ENCODE results near the gene NEUROG2.

NEUROG2 gene

GRCh38 chr4:112545346-112545745, 29.4 kb upstream of the NEUROG2 start:
- H3K27ac ChIP-seq = no peak overlapping the region
- in situ Hi-C loops (cut with HindIII; ENCODE audit: low pct_ligation_motif_present, low sequenced_read_pairs) = no loop called here
- TF ChIP-seq CTCF (IDR thresholded peaks at IDR 0.05; ENCODE audit: low read depth, low read length, missing control alignments) = no peak

DNA sequence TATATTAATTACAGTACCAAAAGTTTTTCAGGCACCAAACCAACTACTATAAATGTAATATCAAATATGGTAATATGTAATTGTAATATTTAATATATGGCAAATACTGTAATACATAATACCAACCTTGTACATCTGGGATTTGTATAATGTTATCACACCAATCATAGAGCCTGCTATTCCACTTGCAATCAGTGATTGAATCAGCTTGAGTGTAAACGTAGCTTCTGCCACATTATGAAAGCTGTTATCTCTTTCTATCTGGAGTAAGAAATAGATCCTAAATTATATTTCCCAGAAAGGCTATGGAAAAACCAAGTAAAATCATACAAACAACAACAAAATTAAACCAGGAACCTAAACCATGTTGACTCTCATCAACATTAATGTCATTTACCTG, 24.7 kb upstream of the NEUROG2 start:
- Histone ChIP-seq H3K27me3 (replicated peaks) (no peaks in the 10 kb centered on the region), H3K36me3 (replicated peaks) (no peaks in the 10 kb centered on the region), H3K27ac (no peak overlapping the region), H3K4me3 (ENCODE audit: low read depth, low read length) (no peak overlapping the region)
- DNase-seq = no peak
- no peak for TF ChIP-seq CTCF (IDR thresholded peaks at IDR 0.05; ENCODE audit: low read depth, low read length, missing control alignments)
- in situ Hi-C loops (cut with HindIII; ENCODE audit: low pct_ligation_motif_present, low sequenced_read_pairs) = no loop called here

More at GRCh38 chr4:112545346-112545745, 29.4 kb upstream of the NEUROG2 start:
- Histone ChIP-seq H3K36me3 (replicated peaks) (no peaks in the 10 kb centered on the region), H3K27me3 (replicated peaks) (no peaks in the 10 kb centered on the region), H3K4me3 (ENCODE audit: low read depth, low read length) (no peak overlapping the region)
- DNase-seq = no peak

- no peaks in the 10 kb centered on the region for H3K36me3 ChIP-seq (replicated peaks)
- H3K27me3 ChIP-seq (replicated peaks) = no peaks in the 10 kb centered on the region
- DNase-seq = no peak
- no peak for TF ChIP-seq CTCF (IDR thresholded peaks at IDR 0.05; ENCODE audit: low read depth, low read length, missing control alignments)
- H3K27ac ChIP-seq = no peak overlapping the region
- no peak overlapping the region for H3K4me3 ChIP-seq (ENCODE audit: low read depth, low read length)
- in situ Hi-C loops (cut with HindIII; ENCODE audit: low pct_ligation_motif_present, low sequenced_read_pairs) = no loop called here
Observed at GRCh38 chr4:112536123-112536522, 20.1 kb upstream of the NEUROG2 start.

DNA sequence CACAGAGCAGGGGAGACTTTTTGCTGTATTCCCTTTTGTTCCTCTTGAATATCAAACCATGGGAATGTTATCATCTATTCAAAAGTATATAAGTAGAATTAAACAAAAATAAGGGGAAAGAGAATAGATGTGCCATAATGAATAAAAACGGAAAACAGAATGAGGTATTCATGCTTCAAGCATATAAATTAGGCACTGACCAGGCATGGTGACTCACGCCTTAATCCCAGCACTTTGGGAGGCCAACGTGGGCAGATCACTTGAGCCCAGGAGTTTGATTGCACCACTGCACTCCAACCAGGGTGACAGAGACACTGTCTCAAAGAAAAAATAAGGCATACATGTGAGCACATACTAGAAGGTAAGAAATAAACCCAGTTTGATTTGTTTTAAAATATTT, 16.3 kb upstream of the NEUROG2 start:
- no peak for TF ChIP-seq CTCF (IDR thresholded peaks at IDR 0.05; ENCODE audit: low read depth, low read length, missing control alignments)
- Histone ChIP-seq H3K36me3 (replicated peaks) (no peaks in the 10 kb centered on the region), H3K27ac (no peak overlapping the region), H3K4me3 (ENCODE audit: low read depth, low read length) (no peak overlapping the region), H3K27me3 (replicated peaks) (no peaks in the 10 kb centered on the region)
- in situ Hi-C loops (cut with HindIII; ENCODE audit: low pct_ligation_motif_present, low sequenced_read_pairs) = no loop called here
- no peak for DNase-seq

DNA sequence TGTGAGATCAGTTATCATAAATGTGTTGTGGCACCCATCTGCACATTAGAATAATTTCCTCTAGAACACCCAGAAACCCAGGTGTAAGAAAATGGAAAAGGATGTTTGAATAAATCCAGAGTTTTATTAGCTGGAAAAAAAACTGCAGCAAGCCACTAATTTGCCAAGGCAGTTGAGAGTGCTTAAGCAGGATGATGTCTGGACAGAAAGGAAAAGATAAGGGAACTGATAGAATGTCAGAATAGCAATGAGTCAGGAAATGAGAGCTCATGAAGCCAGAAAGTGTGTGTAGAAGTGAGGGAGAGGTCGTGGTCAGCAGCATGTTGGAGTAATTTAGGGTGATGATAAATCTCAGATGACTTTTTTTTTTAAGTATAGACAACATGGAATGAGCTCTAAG, 15.2 kb upstream of the NEUROG2 start:
- in situ Hi-C loops (cut with HindIII; ENCODE audit: low pct_ligation_motif_present, low sequenced_read_pairs) = no loop called here

More for the DNA sequence above, 15.2 kb upstream of the NEUROG2 start:
- Histone ChIP-seq H3K36me3 (replicated peaks) (no peaks in the 10 kb centered on the region), H3K27me3 (replicated peaks) (no peaks in the 10 kb centered on the region), H3K27ac (no peak overlapping the region), H3K4me3 (ENCODE audit: low read depth, low read length) (no peak overlapping the region)
- no peak for DNase-seq
- no peak for TF ChIP-seq CTCF (IDR thresholded peaks at IDR 0.05; ENCODE audit: low read depth, low read length, missing control alignments)

Measured in brain microvascular endothelial cell (primary cell).